GM19043 (cell line): Measurements from ENCODE around the gene GRK2.

Experiments used
- ATAC-seq: cut with Tn5 transposase; IDR thresholded peaks from one replicate; pipeline ENCODE4 v1.9.1; 2021; ENCODE audit warnings: low read depth; ENCODE audit not compliant: unreplicated experiment

The GRK2 gene

GRCh38 chr11:67280788-67281551, 14.7 kb downstream of the GRK2 start:
- ATAC-seq = no peak

GRCh38 chr11:67281552-67282150, 15.4 kb downstream of the GRK2 start:
- ATAC-seq = no peak

DNA sequence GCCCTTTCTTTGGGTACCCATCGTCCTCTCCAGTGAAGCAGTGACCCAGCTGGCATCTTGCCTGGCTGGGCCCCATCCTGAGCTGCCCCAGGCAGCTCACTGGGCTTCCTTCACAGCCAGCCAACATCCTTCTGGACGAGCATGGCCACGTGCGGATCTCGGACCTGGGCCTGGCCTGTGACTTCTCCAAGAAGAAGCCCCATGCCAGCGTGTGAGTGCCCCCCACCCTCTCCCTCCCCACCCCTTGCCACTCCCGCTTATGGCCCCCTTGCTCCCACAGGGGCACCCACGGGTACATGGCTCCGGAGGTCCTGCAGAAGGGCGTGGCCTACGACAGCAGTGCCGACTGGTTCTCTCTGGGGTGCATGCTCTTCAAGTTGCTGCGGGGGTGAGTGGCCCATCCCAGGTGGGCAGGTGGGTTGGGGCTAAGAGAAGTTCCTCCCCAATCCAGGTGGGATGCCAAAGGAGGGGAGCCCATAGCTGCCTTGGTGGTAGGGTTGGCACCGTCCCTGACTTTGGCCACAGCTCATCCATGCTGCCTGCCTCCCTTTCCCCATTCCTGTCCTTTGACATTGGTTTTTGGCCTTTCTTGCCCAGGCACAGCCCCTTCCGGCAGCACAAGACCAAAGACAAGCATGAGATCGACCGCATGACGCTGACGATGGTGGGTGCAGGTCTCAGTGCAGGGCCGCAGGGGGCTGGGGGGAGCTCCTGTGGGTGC, 16.0 kb downstream of the GRK2 start:
- no peak for ATAC-seq

- no peak for ATAC-seq
Measured at GRCh38 chr11:67282876-67283371, 16.7 kb downstream of the GRK2 start.

DNA sequence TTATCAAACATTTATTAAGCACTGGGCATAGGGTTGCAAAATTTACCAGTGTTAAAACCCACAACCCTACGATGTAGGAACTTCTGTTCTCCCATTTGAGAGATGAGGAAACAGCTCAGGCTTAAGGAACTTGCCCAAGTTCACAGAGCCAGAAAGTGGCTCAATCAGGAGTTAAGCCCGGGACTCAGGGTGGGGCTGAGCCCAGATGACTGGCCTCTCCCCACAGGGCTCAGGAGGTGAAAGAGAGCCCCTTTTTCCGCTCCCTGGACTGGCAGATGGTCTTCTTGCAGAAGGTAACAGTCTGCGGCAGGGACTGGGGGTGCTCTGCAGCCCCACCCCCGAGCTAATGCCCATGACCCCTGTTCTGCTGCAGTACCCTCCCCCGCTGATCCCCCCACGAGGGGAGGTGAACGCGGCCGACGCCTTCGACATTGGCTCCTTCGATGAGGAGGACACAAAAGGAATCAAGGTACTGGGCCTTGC, 17.2 kb downstream of the GRK2 start:
- no peak for ATAC-seq

DNA sequence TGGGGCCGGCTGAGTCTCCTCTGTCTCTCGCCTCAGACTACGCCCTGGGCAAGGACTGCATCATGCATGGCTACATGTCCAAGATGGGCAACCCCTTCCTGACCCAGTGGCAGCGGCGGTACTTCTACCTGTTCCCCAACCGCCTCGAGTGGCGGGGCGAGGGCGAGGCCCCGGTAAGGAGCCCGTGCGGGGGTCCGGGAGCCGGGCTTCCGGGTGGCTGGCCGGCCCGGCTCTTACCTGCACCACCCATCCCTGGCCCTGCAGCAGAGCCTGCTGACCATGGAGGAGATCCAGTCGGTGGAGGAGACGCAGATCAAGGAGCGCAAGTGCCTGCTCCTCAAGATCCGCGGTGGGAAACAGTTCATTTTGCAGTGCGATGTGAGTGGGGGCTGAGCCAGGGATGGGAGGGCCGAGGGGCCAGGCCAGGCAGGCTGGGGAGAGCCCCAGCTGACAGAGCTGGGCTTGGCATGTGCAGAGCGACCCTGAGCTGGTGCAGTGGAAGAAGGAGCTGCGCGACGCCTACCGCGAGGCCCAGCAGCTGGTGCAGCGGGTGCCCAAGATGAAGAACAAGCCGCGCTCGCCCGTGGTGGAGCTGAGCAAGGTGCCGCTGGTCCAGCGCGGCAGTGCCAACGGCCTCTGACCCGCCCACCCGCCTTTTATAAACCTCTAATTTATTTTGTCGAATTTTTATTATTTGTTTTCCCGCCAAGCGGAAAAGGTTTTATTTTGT, 18.7 kb downstream of the GRK2 start:
- ATAC-seq = no peak

DNA sequence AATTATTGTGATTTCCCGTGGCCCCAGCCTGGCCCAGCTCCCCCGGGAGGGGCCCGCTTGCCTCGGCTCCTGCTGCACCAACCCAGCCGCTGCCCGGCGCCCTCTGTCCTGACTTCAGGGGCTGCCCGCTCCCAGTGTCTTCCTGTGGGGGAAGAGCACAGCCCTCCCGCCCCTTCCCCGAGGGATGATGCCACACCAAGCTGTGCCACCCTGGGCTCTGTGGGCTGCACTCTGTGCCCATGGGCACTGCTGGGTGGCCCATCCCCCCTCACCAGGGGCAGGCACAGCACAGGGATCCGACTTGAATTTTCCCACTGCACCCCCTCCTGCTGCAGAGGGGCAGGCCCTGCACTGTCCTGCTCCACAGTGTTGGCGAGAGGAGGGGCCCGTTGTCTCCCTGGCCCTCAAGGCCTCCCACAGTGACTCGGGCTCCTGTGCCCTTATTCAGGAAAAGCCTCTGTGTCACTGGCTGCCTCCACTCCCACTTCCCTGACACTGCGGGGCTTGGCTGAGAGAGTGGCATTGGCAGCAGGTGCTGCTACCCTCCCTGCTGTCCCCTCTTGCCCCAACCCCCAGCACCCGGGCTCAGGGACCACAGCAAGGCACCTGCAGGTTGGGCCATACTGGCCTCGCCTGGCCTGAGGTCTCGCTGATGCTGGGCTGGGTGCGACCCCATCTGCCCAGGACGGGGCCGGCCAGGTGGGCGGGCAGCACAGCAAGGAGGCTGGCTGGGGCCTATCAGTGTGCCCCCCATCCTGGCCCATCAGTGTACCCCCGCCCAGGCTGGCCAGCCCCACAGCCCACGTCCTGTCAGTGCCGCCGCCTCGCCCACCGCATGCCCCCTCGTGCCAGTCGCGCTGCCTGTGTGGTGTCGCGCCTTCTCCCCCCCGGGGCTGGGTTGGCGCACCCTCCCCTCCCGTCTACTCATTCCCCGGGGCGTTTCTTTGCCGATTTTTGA, 19.5 kb downstream of the GRK2 start:
- no peak for ATAC-seq

DNA sequence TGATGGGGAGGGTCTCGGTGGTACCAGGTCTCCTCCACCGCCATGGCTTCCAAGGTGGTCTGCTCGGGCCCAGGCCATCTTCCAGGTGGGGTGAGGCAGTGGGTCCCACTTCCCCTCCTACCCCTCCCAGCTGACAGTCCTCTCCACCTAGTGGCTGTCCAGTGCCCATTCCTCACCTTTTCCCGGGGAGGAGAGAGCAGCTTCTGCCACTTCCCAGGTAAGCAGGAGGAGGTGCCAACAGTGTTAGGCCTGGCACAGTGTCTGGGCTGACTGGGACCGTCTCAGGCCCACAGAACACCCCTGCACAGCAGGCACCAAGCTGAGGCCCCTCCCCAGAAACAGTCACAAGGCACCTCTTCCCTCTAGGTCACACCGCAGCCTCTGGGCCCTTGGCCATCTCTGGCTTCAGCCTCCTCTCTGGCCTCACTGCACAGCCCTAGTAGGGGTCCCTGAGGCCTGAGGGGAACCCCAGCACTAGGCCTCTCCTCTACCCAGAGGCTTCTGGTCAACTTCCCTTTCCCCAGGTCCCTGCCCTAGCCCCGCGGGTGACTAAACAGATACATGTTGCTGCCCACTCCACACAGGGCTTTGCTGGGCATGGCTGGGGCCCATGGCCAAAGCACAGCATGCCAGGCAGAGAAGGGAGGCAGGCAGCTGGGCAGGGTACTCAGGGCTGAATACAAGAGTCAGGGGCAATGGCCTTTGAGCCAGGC, 20.5 kb downstream of the GRK2 start:
- no peak for ATAC-seq

DNA sequence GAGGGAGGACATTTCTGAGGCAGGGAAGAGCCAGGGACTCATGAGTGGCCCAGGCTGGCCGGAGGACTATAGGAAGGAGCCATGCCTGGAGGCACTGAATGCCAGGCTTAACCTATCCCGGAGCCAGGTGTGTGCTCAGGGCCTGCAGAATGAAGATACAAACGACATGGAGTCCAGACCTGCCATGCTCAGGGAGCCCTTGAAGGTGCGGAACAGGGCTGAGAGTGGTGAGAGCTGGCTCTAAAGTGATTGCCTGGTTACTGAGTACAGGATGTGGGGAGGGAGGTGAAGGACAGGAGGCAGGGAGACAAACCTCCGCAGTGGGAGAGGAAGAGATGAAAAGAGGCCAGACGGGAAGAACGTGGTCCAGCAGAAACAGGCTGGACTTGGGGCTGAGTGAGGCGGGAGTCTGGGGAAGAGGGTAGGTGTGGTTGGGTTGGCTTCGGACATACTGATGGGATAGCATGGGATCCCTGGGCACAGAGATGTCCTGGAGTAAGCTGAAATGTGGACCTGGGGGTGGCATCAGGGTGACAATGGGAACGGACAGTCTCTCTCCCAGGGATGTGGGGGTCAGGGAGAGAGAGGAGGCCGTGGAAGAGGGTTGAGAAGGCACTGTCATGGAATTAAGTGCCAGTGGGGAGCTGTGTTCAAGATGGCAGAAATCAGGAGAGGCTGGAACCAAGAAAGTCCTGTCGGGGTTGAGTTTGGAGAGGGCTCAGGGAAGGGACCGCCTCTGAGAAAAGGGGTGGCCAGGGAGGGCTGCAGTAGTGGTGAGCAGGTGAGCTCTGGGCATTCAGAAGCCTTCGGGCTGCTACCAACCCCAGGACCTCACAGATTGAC, 21.3 kb downstream of the GRK2 start:
- no peak for ATAC-seq

- no peak for ATAC-seq
Measured at GRCh38 chr11:67288198-67288451, 21.9 kb downstream of the GRK2 start.

DNA sequence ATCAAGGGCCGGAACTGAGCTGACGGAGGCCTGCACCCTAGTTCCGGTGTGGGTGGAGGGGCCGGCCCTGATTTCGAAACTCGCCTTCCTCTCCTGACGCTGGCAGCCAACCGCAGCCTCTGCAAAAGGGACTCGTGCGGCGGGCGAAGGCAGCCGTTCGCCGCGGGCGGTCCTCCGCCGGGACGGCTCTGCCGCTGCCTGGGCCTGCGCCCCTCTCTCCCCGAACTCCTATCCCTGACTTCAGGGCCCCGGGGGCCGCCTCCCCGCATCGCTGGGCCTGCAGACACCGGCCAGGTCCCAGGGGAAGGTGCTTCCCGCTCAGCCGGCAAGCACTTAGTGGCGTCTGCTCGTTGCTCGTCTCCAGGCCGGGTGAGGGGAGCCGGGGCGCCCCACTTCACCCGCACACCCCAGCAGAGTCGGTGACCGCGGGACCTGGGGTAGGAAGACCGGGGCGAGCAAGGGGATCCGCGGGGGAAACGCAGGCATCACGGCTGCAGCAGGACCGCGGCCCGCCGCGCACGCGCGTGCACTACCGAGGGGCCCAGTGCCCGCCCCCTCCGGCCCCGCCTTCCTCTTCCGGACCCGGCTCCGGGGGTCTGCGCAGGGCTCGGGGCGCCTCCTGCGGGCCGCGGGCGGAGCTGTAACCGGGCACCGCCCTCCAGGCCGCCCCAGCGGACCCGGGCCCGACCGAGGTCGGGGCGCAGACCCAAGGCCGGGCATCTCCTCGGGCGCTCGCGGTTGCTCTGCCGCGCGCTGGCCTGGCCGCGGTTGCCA, 22.4 kb downstream of the GRK2 start:
- peak; percentile 56 for ATAC-seq

- ATAC-seq = no peak
Measured at GRCh38 chr11:67289226-67289650, 23.0 kb downstream of the GRK2 start, which contains the start of gene ANKRD13D. ANKRD13D (plus strand) TSS chr11:67289303; CDS start chr11:67289461, 158 bp downstream.

DNA sequence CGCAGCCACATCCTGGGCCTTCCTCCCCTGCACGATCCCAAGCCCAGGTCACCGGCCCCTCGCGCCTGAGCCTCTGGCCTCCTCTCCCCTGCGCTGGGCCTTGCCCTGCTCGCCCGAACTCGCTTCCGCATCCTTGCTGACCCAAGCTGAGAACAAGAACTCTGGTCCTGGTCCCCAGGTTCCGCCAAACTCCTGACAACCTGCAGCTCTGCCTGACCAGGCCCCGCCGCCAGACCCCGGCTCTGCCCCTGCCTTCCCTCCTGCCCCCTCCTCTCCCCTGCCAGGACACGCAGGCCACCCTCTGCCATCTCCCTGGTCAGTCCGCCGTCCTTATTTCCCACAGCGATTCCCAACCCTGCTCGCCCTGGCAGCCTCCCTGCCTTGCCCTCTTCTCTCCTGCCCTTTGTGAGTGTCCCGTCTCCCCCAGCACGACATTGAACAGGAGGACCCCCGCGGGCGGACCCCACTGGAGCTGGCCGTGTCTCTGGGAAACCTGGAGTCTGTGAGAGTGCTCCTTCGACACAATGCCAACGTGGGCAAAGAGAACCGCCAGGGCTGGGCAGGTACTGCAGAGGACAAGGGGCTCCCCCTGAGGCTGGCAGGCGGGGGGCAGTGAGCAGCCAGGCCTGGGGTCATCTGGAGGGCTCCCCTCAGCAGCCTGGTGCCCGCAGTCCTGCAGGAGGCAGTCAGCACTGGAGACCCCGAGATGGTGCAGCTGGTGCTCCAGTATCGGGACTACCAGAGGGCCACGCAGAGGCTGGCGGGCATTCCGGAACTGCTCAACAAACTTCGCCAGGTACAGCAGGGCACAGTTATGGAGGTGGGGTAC, 23.6 kb downstream of the GRK2 start:
- ATAC-seq = no peak

GRCh38 chr11:67290801-67291200, 24.5 kb downstream of the GRK2 start:
- ATAC-seq = no peak

GRCh38 chr11:67291481-67292381, 25.5 kb downstream of the GRK2 start:
- ATAC-seq = no peak

- ATAC-seq = no peak
Measured at GRCh38 chr11:67292671-67293070, 26.4 kb downstream of the GRK2 start.
